GM12873 (cell line): Measurements from ENCODE around the gene SORCS2.

Source experiments
- CTCF ChIP-seq: IDR thresholded peaks from 2 replicates; pipeline ENCODE4 v1.5.1; 2012; ENCODE audit warnings: low read depth, mild to moderate bottlenecking, moderate library complexity, low read length, control low read depth; ENCODE audit not compliant: insufficient read depth; ENCODE audit errors: missing control alignments

The SORCS2 gene

DNA sequence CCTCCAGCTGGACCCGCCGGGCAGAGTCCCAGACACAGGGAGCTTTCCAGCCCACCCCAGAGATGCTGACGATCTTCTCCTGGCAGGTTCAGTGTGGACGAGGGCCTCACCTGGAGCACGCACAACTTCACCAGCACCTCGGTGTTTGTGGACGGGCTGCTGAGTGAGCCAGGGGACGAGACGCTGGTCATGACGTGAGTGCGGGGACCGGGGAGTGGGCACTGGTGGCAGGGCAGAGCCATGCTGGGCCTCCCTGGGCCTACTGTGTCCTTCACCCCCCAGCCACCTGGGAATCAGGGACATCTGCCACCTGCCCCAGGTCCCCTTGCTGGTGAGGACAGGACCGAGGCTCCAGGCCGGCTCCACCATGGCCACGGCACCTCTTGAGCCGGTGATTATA, 511.8 kb downstream of the SORCS2 start:
- TF ChIP-seq CTCF, result no peak

- TF ChIP-seq CTCF, result no peak
Measured at GRCh38 chr4:7704625-7705024, 512.3 kb downstream of the SORCS2 start.

GRCh38 chr4:7705062-7705461, 512.7 kb downstream of the SORCS2 start:
- no peak for TF ChIP-seq CTCF

DNA sequence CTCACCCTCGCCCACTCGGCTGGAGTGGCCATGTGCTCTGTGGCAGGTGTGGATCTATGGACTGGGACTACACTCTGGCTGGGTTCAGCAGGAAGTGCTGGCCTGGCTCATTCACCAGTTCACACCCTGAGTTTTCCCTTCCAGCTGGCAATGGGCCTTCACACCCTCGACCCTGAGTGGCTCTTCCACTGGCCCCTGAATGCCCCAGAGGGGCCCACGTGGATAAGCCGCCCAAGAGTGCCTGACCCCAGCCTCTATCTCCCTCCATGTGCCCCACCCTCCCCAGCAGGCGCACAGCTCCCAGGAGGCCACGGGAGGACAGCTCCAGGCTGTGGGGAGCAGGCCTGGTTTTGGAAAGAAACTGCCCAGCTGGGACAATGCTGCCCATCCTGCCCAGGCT, 513.3 kb downstream of the SORCS2 start:
- no peak for TF ChIP-seq CTCF

DNA sequence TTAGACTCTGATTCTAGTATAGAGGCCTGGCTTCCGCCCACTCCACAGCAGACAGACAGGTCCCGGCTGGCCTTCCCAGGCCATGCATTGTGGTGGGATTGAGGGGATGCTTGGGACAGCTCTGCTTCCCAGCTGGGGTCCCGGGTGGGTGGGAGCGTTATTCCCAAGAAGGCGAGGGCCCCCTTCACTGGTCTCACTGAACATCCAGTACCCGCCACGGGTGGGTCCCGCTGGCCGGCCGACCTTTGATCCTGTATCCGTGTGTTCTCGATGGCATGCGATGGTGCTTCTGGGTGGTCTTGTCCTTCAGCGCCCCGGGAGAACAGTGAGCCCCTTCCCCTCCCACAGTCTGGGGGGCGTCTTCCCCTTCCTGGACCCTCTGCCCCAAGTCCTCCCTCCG, 515.9 kb downstream of the SORCS2 start:
- no peak for TF ChIP-seq CTCF

DNA sequence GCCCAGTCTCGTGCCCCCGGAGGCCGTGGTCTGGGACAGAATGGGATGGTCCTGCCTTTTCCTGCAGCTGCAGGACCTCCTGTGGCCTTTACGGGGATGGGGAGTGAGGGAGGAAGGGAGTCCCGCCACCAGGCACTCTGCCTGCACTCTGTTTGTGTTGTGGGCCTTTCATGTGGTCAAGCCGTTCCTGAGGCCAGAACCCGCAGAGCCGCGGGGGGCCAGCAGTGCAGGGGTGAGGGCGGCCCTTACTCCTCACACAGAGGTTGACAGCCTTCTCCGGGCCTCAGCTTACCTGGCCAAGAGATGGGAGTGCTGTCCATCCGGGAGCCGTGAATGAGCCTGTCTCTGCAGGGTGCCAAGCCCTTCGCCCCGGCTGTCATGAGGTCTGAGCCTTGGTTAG, 516.6 kb downstream of the SORCS2 start:
- no peak for TF ChIP-seq CTCF

GRCh38 chr4:7709431-7709830, 517.1 kb downstream of the SORCS2 start:
- no peak for TF ChIP-seq CTCF
